Umbilical cord (tissue), 2 donors: Measurements from ENCODE around the gene OR5V1. TPM values are rescaled to one million over a fixed set of nuclear protein-coding genes. Genes with fewer than 3 reads are reported as not detected.
"Not testable (repeated sequence)": the region's sequence is repeated elsewhere in the genome, so short reads cannot be mapped to it uniquely, and the experiment has no call there.

ENCODE experiments used
- DNase-seq: peaks from one replicate; pipeline ENCODE4 v3.0.0-alpha.2; 2015; ENCODE audit warnings: low spot score
- total RNA-seq: library from RNA; depleted of rRNA; stranded (reverse); fragments of >200 nt; gene quantifications from one replicate; pipeline ENCODE4 v1.2.3, GENCODE V29; 2014; ENCODE audit warnings: low replicate concordance; ENCODE audit not compliant: insufficient read depth

OR5V1 gene
- 9.1 TPM for total RNA-seq

DNA sequence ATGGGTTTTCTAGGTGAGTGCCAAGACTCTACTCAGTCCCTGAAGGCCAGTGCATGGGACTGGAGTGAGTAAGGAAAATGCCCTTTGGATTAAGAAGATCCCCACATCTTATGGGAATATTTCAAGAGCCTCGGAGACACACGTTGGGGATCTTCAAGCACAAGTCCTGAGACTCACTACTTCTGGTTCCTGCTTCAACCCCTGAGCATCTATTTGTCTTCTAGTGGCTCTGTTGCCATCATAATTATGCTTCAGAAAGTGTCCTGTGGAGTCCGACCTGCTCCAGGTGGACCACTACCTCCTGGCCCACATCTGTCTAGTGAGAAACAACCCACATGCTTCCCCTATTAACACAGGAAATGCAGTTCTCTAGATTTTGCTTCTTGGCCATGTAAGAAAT, at the start of gene OR5V1:
TSS of gene OR5V1 (minus strand) at position 101 of the 400 bp plus-strand sequence. CDS start 12,670 bp downstream, outside the sequence.
- no peak for DNase-seq

DNA sequence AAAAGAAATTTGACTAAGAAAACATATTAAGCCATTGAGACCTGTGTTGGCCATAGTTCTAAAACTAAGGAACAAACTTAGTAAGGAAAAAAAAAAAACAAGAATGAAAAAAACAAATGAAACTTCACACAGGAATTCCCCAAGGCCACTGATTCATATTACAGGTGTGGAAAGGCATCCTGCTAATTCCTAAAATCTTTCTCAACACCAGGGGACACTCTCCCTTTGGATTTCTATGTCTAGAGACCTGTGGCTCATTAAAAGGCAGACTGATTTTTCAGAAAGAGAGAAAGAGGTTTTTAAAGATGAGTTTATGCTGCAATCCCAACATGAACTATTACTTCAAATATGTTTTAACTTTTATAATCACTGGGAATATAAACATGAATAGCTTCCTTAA, 45.9 kb upstream of the OR5V1 start, which contains the start of gene OR12D1:
TSS of gene OR12D1 (plus strand) at position 341 of the 400 bp plus-strand sequence.
- no peak for DNase-seq

DNA sequence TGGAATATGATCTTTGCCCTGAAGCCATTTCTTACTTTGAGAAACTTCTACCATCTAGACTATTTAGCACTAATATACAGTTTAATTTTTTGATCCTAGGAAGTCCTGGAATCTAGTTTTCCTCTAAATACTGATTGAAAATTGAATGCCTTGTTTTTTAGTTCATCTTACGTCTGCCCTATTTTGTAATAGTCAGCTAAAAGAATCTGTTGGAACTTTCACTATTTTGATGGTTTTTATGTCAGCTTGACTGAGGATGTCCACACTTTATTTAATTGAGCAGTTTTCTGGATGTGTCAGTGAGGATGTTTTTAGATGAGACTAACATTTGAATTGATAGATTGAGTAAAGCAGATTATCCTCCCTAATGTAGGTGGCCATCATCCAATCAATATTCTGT, 35.1 kb upstream of the OR5V1 start:
- no peak for DNase-seq

DNA sequence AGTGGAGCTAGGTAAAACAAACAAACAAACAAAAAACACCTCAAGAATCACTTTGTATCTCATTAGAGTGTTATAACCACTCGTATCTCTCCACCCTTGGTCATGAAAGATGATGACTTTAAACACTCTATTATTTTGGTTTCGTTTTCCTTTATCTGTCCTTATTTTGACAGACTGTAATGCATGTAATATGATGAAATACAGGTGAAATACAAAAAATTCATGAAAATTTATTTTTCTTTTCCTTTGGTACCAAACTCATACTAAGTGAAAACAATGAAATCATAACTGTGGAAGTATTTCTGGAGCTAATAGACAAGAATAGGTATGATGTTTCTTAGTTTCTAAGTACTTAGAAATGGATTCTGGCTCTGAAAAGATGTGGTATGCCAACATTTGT, 30.9 kb upstream of the OR5V1 start:
- no peak for DNase-seq

DNA sequence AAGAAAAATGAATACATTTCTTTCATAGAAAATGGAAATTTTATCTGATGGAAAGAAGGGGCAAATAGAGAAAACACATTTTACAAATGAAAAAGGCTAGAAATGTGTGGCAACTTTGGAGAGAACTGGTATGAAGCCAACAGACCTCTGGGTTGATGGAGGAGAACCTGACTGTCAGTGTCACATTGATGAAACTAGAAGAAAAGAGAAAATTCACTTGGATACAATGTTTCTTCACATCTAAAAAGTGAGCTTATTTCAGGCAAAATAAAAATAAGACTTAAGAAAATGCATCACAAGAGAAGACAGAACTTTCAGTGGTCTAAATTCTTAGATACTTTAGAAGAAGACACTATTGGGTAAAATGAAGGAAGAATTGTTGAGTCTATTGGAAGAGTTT, 26.7 kb upstream of the OR5V1 start, which contains the start of gene OR12D2:
TSS of gene OR12D2 (plus strand) at position 301 of the 400 bp plus-strand sequence. CDS start 1,069 bp downstream, outside the sequence.
- no peak for DNase-seq

DNA sequence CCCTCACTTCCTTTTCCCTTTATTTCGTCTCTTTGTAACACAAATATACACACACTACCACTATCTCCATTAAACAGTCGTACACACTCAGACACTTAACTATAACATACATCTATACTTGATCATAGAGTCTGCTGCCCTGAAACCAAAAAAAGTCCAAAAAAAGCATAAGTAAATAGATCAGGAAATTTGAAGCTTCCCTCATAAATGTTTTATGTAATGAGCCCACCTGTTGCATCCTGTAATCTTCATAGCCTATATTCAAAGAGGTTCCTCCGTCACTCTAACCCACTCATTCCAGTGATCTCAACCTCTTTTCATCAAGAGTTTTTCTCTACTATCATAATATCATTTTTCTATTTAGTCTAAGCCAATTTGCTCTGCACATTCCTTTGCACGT, 19.9 kb upstream of the OR5V1 start:
- no peak for DNase-seq

DNA sequence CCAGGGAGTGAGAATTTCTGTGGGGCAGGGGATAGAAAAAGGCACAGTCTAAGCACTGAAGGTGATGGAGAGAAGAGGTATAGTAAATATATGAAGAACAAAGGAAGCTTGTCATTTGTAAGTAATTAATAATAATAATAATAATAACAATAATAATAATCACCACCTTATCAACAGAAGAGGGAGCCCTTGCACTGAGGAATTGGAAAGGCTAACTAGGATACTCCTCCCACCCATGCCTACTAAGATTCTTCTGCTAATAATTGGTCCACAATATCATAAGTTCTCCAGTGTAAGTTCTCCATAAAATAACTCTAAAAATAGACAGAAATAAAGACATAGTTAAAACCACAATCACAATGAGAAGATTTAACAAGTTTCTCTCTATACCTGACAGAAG, 7.3 kb upstream of the OR5V1 start:
- DNase-seq = peak; percentile 1

DNA sequence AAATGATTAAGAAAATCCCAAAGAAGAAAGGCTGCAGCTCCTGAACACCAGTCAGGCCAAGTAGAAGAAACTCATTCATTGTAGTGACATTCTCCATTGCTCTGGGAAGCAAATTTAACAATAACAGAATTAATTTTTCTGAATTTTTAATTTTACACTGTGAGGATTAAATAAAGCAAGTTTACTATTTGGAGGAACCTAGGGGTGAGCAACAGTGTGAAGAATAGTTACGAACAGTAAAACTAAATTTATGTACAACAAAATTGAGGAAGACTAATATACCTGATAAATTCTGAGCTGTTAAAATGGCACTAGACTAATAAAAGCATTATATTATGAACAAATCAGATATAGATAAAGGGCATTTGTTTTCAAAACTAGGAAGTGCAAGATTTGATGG, 6.5 kb upstream of the OR5V1 start, which contains the start of gene OR12D3:
TSS of gene OR12D3 (minus strand) at position 101 of the 400 bp plus-strand sequence. CDS start at position 97, 4 bp downstream.
- DNase-seq = no peak

DNA sequence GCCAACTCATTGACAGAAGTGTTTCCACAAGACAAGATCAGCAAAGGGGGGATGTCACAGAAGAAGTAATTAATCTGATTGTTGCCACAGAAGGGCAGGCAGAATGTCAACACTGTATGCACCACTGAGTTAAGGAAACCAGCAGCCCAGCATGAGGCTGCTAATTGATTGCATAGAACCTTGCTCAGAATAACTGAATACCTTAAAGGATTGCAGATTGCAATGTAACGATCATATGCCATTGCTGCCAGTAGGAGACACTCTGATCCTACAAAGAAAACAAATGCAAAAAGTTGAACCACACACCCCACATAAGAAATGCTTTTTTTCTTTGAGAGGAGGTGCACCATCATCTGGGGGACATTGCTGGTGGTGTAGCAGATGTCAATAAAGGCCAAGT, 13.1 kb downstream of the OR5V1 start:
- no peak for DNase-seq

DNA sequence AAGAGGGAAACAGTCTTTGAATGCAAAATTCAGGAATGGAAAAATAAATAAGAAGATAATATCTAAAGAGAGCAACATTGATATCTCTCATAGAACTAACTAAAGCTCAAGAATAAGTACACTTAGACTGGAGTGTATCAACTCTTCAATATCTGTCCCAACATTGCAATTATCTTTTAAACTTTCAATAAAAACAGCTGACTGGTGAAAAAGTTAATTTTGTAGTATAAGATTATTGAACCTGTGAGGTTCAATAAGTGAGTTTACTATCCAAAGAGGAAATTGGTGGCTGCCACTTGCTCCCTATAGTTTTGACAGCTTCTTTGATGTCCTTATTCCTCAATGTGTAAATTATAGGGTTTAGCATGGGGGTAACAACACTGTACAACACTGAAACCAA, 13.7 kb downstream of the OR5V1 start:
- DNase-seq = no peak

DNA sequence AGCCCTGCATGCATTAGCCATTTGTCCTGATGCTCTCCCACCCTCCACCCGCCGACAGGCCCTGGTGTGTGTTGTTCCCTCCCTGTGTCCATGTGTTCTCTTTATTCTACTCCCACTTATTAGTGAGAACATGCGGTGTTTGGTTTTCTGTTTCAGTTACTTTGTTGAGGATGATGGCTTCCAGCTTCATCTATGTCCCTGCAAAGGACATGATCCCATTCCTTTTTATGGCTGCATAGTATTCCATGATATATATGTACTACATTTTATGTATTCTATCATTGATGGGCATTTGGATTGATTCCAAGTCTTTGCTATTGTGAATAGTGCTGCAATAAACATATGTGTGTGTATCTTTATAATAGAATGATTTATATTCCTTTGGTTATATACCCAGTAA, 19.3 kb downstream of the OR5V1 start:
- not testable (repeated sequence) for DNase-seq

DNA sequence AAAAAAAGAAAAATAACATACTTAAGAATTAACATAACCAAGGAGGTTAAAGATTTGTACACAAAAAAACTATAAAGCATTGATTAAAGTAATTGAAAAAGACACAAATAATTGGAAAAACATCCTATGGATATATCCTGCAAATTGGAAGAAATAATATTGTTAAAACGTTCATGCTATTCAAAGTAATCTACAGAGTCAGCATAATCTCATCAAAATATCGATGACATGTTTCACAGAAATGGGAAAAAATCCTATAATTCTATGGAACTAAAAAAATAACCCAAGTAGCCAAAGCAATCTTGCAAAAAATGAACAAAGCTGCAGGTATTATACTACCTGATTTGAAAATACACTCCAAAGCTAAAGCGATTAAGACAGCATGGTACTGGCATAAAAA, 23.3 kb downstream of the OR5V1 start:
- DNase-seq = no peak

DNA sequence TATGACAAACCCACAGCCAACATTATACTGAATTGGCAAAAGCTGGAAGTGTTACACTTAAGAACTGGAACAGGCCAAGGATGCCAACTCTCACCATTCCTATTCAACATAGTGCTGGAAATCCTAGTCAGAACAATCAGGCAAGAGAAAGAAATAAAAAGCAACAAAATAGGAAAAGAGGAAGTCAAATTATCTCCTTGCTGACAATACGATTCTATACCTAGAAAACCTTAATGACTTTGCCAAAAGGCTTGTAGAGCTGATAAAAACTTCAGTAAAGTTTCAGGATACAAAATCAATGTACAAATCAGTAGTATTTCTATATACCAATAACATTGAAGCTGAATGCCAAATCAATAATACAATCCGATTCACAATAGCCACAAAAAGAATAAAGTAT, 32.4 kb downstream of the OR5V1 start:
- DNase-seq = no peak

DNA sequence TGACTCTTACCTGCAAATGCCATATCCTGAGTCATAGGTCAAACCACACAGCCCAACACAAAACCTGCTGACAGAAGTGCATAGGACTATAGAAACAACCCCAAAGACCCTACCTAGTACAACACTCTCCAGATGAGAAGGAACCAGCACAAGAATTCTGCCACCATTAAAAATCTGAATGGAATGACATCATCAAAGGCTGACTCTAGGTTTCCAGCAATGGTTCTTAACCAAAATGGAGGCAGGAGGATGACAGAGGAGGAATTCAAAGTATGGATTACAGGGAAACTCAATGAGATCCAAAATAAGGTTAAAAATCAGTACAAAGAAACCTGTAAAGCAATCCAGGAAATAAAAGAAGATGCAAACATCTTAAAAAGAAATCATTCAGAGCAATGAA, 36.0 kb downstream of the OR5V1 start:
- no peak for DNase-seq

DNA sequence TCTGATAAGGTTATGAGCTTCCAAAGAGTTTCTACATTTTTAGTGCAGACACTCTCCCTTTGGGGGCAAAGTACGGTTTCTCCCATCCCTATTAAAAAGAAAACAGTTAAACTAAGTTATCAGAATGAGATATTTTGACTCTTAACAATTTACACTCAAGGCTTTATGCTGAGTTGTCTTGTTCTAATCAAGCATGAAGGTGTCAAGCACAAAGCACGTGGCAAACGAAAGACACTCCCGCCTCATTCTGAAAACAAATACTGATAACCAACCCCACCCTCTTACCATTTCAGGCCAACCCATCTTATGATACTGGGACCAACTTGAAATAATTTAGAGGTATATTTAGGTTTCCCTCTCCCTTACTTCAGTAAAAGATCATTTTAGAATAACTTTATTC, 42.9 kb downstream of the OR5V1 start:
- no peak for DNase-seq

DNA sequence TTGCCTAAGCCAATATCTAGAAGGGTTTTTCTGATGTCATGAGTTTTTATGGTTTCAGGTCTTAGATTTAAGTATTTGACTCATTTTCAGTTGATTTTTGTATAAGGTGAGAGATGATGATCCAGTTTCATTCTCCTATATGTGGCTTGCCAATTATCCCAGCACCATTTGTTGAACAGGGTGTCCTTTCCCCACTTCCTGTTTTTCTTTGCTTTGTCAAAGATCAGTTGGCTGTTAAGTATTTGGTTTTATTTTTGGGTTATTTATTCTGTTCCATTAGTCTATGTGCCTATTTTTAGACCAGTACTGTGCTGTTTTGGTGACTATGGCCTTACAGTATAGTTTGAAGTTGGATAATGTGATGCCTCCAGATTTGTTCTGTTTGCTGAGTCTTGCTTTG, 45.3 kb downstream of the OR5V1 start:
- DNase-seq = not testable (repeated sequence)

DNA sequence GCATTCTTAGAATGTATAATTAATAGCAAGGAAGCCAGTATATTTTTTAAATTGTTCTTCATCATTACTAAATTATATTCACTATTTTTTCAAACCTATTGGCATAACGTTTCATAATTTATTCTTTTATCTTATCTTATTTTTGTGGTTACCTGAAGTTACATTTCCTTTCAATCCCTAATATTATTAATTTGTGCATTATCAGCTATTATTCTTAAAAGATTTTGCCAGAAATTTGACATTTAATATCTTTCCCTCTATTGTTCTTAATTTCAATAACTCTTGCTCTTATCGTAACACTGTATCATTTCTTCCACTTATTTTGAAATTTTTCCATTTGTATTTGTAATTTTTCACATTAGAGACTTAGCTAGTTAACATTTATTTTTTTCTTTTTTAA, 48.7 kb downstream of the OR5V1 start:
- DNase-seq = no peak

Other genes starting within 250 kb of the OR5V1 start
- 2.9 TPM for gene OR2J2, start 198.0 kb downstream of the OR5V1 start, total RNA-seq
- 1.4 TPM for gene OR14J1, start 67.2 kb downstream of the OR5V1 start, total RNA-seq
- 3.6 TPM for gene OR12D3, start 6.4 kb upstream of the OR5V1 start, total RNA-seq
- gene OR12D2, start 26.8 kb upstream of the OR5V1 start, total RNA-seq = not detected
- 1.7 TPM for gene OR12D1, start 46.1 kb upstream of the OR5V1 start, total RNA-seq
- gene OR10C1, start 70.4 kb upstream of the OR5V1 start, total RNA-seq = 3.1 TPM
- 4.8 TPM for gene OR11A1, start 88.2 kb upstream of the OR5V1 start, total RNA-seq
- 1.2 TPM for gene OR2H1, start 88.3 kb upstream of the OR5V1 start, total RNA-seq
- 1.4 TPM for gene MAS1L, start 119.1 kb upstream of the OR5V1 start, total RNA-seq
- 1.9 TPM for gene UBD, start 190.9 kb upstream of the OR5V1 start, total RNA-seq
- gene OR2H2, start 216.3 kb upstream of the OR5V1 start, total RNA-seq = 0.48 TPM